Mesenchymal stem cell (in vitro differentiated cells and primary cell): ENCODE data around the gene FAM168A.
A peak's percentile ranks its signal among the peaks of the same experiment; 100 is the strongest.

Experiments used
- DNase-seq: peaks from one replicate; pipeline ENCODE4 v3.0.0-alpha.2; 2013
- H2AFZ ChIP-seq: one replicate; pipeline ENCODE4 v1.6.1; 2013; ENCODE audit warnings: low read depth, mild to moderate bottlenecking, control low read depth, inconsistent platforms, low read length, moderate library complexity
- H2AK5ac ChIP-seq: 2 replicates; pipeline ENCODE4 v1.6.1; 2013; ENCODE audit warnings: low read length, moderate library complexity, mild to moderate bottlenecking, inconsistent platforms; ENCODE audit not compliant: severe bottlenecking
- H2BK120ac ChIP-seq: one replicate; pipeline ENCODE4 v1.6.1; 2013; ENCODE audit warnings: low read depth, mild to moderate bottlenecking, inconsistent platforms, low read length, moderate library complexity
- H2BK12ac ChIP-seq, 2 experiments: one replicate each; pipeline ENCODE4 v1.6.1; 2013; ENCODE audit warnings: inconsistent platforms in 2 of 2, low read length in 2 of 2, mild to moderate bottlenecking in 2 of 2, moderate library complexity in 2 of 2, control low read depth in 1 of 2
- H2BK15ac ChIP-seq: one replicate; pipeline ENCODE4 v1.6.1; 2013; ENCODE audit warnings: mild to moderate bottlenecking, low read depth, inconsistent platforms; ENCODE audit not compliant: poor library complexity, severe bottlenecking
- H2BK5ac ChIP-seq: 2 replicates; pipeline ENCODE4 v1.6.1; 2013; ENCODE audit warnings: low read depth, mild to moderate bottlenecking, low read length, control low read depth, inconsistent platforms; ENCODE audit not compliant: poor library complexity, severe bottlenecking
- H3K14ac ChIP-seq, 2 experiments: one replicate each; pipeline ENCODE4 v1.6.1; 2013; ENCODE audit warnings: inconsistent platforms in 2 of 2, low read length in 2 of 2, control low read depth in 1 of 2, mild to moderate bottlenecking in 1 of 2, moderate library complexity in 1 of 2
- H3K18ac ChIP-seq, 2 experiments: one replicate each; pipeline ENCODE4 v1.6.1; 2013; ENCODE audit warnings: inconsistent platforms in 2 of 2, low read length in 2 of 2, control low read depth in 1 of 2, low read depth in 1 of 2, mild to moderate bottlenecking in 1 of 2
- H3K23ac ChIP-seq, 2 experiments: one replicate each; pipeline ENCODE4 v1.6.1; 2013; ENCODE audit warnings: inconsistent platforms in 2 of 2, low read length in 2 of 2, mild to moderate bottlenecking in 2 of 2, moderate library complexity in 2 of 2, control low read depth in 1 of 2
- H3K27ac ChIP-seq: 2 replicates; pipeline ENCODE4 v1.5.1; 2013; ENCODE audit warnings: mild to moderate bottlenecking, moderate library complexity, low read length, control low read depth, inconsistent platforms; ENCODE audit not compliant: poor library complexity, severe bottlenecking
- H3K27me3 ChIP-seq, 2 experiments: 2 replicates each; pipeline versions ENCODE4 v1.6.1 to v1.7.0; 2013; ENCODE audit warnings: low read length in 2 of 2, mild to moderate bottlenecking in 2 of 2, moderate library complexity in 2 of 2, control low read depth in 1 of 2, inconsistent platforms in 1 of 2; ENCODE audit not compliant: control insufficient read depth in 1 of 2, insufficient read depth in 1 of 2
- H3K36me3 ChIP-seq, 2 experiments: 2 replicates each; pipeline versions ENCODE4 v1.6.1 to v1.7.0; 2013; ENCODE audit warnings: low read length in 2 of 2, control low read depth in 1 of 2, inconsistent platforms in 1 of 2, low read depth in 1 of 2, mild to moderate bottlenecking in 1 of 2; ENCODE audit not compliant: insufficient read depth in 2 of 2, control insufficient read depth in 1 of 2
- H3K4ac ChIP-seq, 2 experiments: one replicate each; pipeline ENCODE4 v1.6.1; 2013; ENCODE audit warnings: inconsistent platforms in 2 of 2, low read length in 2 of 2, mild to moderate bottlenecking in 2 of 2, moderate library complexity in 2 of 2, control low read depth in 1 of 2, low read depth in 1 of 2
- H3K4me1 ChIP-seq: 2 replicates; pipeline ENCODE4 v1.6.1; 2013; ENCODE audit warnings: low read depth, low read length, control low read depth; ENCODE audit not compliant: control insufficient read depth, insufficient read depth
- H3K4me2 ChIP-seq: 2 replicates; pipeline ENCODE4 v1.6.1; 2013; ENCODE audit warnings: low read length, mild to moderate bottlenecking, inconsistent platforms; ENCODE audit not compliant: poor library complexity, severe bottlenecking
- H3K4me3 ChIP-seq, 2 experiments: 2 replicates each; pipeline versions ENCODE4 v1.5.1 to v1.7.0; 2013; ENCODE audit warnings: low read length in 2 of 2, mild to moderate bottlenecking in 2 of 2, control low read depth in 1 of 2, low read depth in 1 of 2; ENCODE audit not compliant: insufficient read depth in 1 of 2
- H3K79me1 ChIP-seq: replicated peaks from 2 replicates; pipeline ENCODE4 v1.6.1; 2013; ENCODE audit warnings: mild to moderate bottlenecking, control low read depth, low read length, inconsistent platforms; ENCODE audit not compliant: poor library complexity, severe bottlenecking
- H3K9ac ChIP-seq: 2 replicates; pipeline ENCODE4 v1.7.0; 2013; ENCODE audit warnings: mild to moderate bottlenecking, low read length, moderate library complexity
- H3K9me3 ChIP-seq: 2 replicates; pipeline ENCODE4 v1.7.0; 2013; ENCODE audit warnings: mild to moderate bottlenecking, low read length; ENCODE audit not compliant: control insufficient read depth
- H4K8ac ChIP-seq: one replicate; pipeline ENCODE4 v1.6.1; 2013; ENCODE audit warnings: inconsistent platforms, mild to moderate bottlenecking, low read length, moderate library complexity
- H4K91ac ChIP-seq: one replicate; pipeline ENCODE4 v1.6.1; 2013; ENCODE audit warnings: mild to moderate bottlenecking, low read length, inconsistent platforms
- WGBS: methylation state at CpG from one replicate; pipeline ENCODE4 v1.1.7; 2013; ENCODE audit warnings: mixed read lengths; 5-methylcytosine and 5-hydroxymethylcytosine counted together

FAM168A gene

GRCh38 chr11:73426219-73426850, 171.6 kb downstream of the FAM168A start:
- Histone ChIP-seq H3K36me3 (peaks cover 3 to 5% of the 10 kb centered on the region in 2 experiments), H4K8ac (peak overlapping the region; percentile 31), H2AK5ac (no peak overlapping the region), H2BK5ac (no peak overlapping the region), H3K4me2 (no peak overlapping the region), H2AFZ (no peak overlapping the region), H3K14ac (no peak overlapping the region), H3K9me3 (no peaks in the 10 kb centered on the region), H3K4me3 (no peak overlapping the region), H2BK15ac (no peak overlapping the region), H3K4me1 (peaks cover 2% of the 10 kb centered on the region), H3K9ac (no peak overlapping the region), H2BK120ac (no peak overlapping the region), H3K27ac (no peak overlapping the region), H2BK12ac (peak overlapping the region; percentile 23 to 42), H3K4ac (peak overlapping the region in 1 of 2 experiments; percentile 67), H3K27me3 (no peaks in the 10 kb centered on the region), H4K91ac (no peak overlapping the region), H3K79me1 (peaks cover 13% of the 10 kb centered on the region), H3K18ac (peak overlapping the region in 1 of 2 experiments; percentile 25), H3K23ac (no peak overlapping the region)
- DNase-seq = peak; percentile 61
- WGBS = 96% methylated on average over 1 of the region's 2 CpGs

GRCh38 chr11:73425108-73425507, 172.8 kb downstream of the FAM168A start:
- peak; percentile 50 for DNase-seq
- Histone ChIP-seq H2AFZ (no peak overlapping the region), H2BK12ac (peak overlapping the region in 1 of 2 experiments; percentile 49), H2AK5ac (no peak overlapping the region), H2BK120ac (no peak overlapping the region), H3K27me3 (no peaks in the 10 kb centered on the region), H3K18ac (no peak overlapping the region), H3K4me2 (no peak overlapping the region), H3K23ac (no peak overlapping the region), H2BK5ac (no peak overlapping the region), H3K14ac (no peak overlapping the region), H3K4ac (no peak overlapping the region), H3K4me1 (peaks cover 2% of the 10 kb centered on the region), H4K91ac (no peak overlapping the region), H2BK15ac (no peak overlapping the region), H3K79me1 (peaks cover 10% of the 10 kb centered on the region), H3K9me3 (no peaks in the 10 kb centered on the region), H3K27ac (no peak overlapping the region), H3K36me3 (peaks cover 0 to 2% of the 10 kb centered on the region in 2 experiments), H3K9ac (no peak overlapping the region), H4K8ac (no peak overlapping the region), H3K4me3 (no peak overlapping the region)
- 88% methylated on average over 1 of the region's 1 CpG for WGBS

- no peaks in the 10 kb centered on the region for H3K27me3 ChIP-seq
- 97% methylated on average over 2 of the region's 3 CpGs for WGBS
- no peak overlapping the region for H3K4me2 ChIP-seq
- no peak overlapping the region for H3K4me3 ChIP-seq
- no peak overlapping the region for H4K91ac ChIP-seq
- no peak overlapping the region for H2BK5ac ChIP-seq
- no peak overlapping the region for H2AFZ ChIP-seq
- H3K9me3 ChIP-seq = no peaks in the 10 kb centered on the region
- H2BK15ac ChIP-seq = no peak overlapping the region
- H2BK12ac ChIP-seq = no peak overlapping the region
- H3K4me1 ChIP-seq = peaks cover 2% of the 10 kb centered on the region
- no peak overlapping the region for H3K9ac ChIP-seq
- H3K79me1 ChIP-seq = peaks cover 14% of the 10 kb centered on the region
- no peak overlapping the region for H2AK5ac ChIP-seq
- no peak overlapping the region for H2BK120ac ChIP-seq
- peaks cover 6% of the 10 kb centered on the region in 2 experiments for H3K36me3 ChIP-seq
- no peak for DNase-seq
- H3K27ac ChIP-seq = no peak overlapping the region
- no peak overlapping the region for H4K8ac ChIP-seq
- no peak overlapping the region for H3K4ac ChIP-seq
- H3K18ac ChIP-seq = no peak overlapping the region
- no peak overlapping the region for H3K23ac ChIP-seq
- H3K14ac ChIP-seq = no peak overlapping the region
Measured at GRCh38 chr11:73423506-73423905, 174.4 kb downstream of the FAM168A start.

GRCh38 chr11:73422886-73423285, 175.0 kb downstream of the FAM168A start:
- DNase-seq = no peak
- no peak overlapping the region for H4K91ac ChIP-seq
- no peaks in the 10 kb centered on the region for H3K27me3 ChIP-seq
- H2BK15ac ChIP-seq = no peak overlapping the region
- no peak overlapping the region for H3K4ac ChIP-seq
- no peak overlapping the region for H3K23ac ChIP-seq
- H3K9me3 ChIP-seq = no peaks in the 10 kb centered on the region
- no peak overlapping the region for H3K9ac ChIP-seq
- H2BK120ac ChIP-seq = no peak overlapping the region
- no peak overlapping the region for H3K14ac ChIP-seq
- H3K4me2 ChIP-seq = no peak overlapping the region
- H3K36me3 ChIP-seq = peaks cover 6 to 13% of the 10 kb centered on the region in 2 experiments
- no peak overlapping the region for H2BK5ac ChIP-seq
- peaks cover 14% of the 10 kb centered on the region for H3K79me1 ChIP-seq
- no peak overlapping the region for H2AK5ac ChIP-seq
- no peak overlapping the region for H3K18ac ChIP-seq
- 98% methylated on average over 4 of the region's 4 CpGs for WGBS
- peaks cover 2% of the 10 kb centered on the region for H3K4me1 ChIP-seq
- H2AFZ ChIP-seq = no peak overlapping the region
- peak overlapping the region in 1 of 2 experiments; percentile 13 for H2BK12ac ChIP-seq
- H3K4me3 ChIP-seq = no peak overlapping the region
- no peak overlapping the region for H3K27ac ChIP-seq
- H4K8ac ChIP-seq = no peak overlapping the region
